Measurements from ENCODE around the gene RPS21.

The RPS21 gene

DNA sequence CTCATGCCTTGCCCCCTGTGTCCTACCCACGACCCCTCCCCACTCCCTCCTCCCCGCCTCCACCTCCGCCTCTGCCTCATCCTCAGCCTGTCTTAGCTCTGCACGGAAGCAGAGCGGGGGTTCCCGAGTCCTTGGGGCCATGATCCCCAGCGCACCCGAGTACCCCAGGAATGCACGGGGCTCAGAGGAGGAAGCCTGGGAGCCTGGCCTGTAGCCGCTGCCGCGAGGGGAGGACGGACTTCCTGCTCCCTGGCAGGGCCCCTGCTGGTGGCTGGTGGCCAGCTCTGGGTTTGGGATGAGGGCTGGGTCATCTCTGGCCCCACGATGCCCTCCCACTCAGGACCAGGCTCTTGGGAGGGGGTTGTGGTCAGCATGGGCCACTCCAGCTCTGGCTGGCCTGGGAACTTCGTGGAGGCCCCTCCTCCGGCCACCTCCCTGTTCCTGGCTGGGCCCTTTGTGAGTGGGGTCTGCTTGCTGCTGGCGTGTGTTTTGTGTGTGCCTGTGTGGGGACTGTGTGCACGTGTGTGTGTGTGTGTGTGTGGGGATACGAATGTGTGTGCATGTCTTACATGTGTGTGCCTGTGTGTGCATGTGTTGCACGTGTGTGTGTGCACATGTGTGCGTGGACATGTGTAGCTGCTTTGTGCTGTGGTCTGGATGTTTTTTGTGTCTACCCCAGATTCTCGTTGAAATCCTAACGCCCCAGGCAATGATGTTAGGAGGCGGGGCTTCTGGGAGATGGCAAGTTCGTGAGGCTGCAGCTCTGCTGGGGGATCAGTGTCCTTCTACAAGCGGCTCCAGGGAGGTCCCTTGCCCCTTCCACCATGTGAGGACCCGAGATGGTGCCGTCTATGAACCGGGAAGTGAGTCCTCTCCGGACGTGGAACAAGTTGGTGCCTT lies 41.7 kb downstream of the RPS21 start:
- no peak overlapping the region for H3K4me2 ChIP-seq (ENCODE audit: low read depth, low read length, poor library complexity, severe bottlenecking)
- H3K27me3 ChIP-seq (ENCODE audit: insufficient read depth, low read length, poor library complexity, severe bottlenecking), result no peaks in the 10 kb centered on the region
- H3F3A ChIP-seq (ENCODE audit: low read depth), result no peaks in the 10 kb centered on the region
- no peaks in the 10 kb centered on the region for H3K9me2 ChIP-seq (replicated peaks; ENCODE audit: low read depth, low read length)
- TF ChIP-seq EZH2phosphoT487 (IDR thresholded peaks at IDR 0.05; ENCODE audit: borderline replicate concordance), result no peak
- TF ChIP-seq, protein P1, sequence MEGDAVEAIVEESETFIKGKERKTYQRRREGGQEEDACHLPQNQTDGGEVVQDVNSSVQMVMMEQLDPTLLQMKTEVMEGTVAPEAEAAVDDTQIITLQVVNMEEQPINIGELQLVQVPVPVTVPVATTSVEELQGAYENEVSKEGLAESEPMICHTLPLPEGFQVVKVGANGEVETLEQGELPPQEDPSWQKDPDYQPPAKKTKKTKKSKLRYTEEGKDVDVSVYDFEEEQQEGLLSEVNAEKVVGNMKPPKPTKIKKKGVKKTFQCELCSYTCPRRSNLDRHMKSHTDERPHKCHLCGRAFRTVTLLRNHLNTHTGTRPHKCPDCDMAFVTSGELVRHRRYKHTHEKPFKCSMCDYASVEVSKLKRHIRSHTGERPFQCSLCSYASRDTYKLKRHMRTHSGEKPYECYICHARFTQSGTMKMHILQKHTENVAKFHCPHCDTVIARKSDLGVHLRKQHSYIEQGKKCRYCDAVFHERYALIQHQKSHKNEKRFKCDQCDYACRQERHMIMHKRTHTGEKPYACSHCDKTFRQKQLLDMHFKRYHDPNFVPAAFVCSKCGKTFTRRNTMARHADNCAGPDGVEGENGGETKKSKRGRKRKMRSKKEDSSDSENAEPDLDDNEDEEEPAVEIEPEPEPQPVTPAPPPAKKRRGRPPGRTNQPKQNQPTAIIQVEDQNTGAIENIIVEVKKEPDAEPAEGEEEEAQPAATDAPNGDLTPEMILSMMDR (conservative IDR thresholded peaks at IDR 0.05; ENCODE audit: low read length), result no peak
- no peak overlapping the region for H2AFZ ChIP-seq (ENCODE audit: low read length)
- no peaks in the 10 kb centered on the region for H3K4me1 ChIP-seq (ENCODE audit: insufficient read depth, low read length, poor library complexity, severe bottlenecking)
- no peak overlapping the region for H3K4me3 ChIP-seq (ENCODE audit: low read length, poor library complexity, severe bottlenecking)
- H3K9me3 ChIP-seq (ENCODE audit: insufficient read depth, low read depth, low read length), result no peaks in the 10 kb centered on the region
- H3K79me2 ChIP-seq (ENCODE audit: insufficient read depth, low read length), result no peaks in the 10 kb centered on the region
- H4K20me1 ChIP-seq (ENCODE audit: insufficient read depth, low read length, poor library complexity, severe bottlenecking), result no peaks in the 10 kb centered on the region
- H3K9ac ChIP-seq (ENCODE audit: low read depth, low read length, poor library complexity, severe bottlenecking), result no peak overlapping the region
- no peaks in the 10 kb centered on the region for H3K36me3 ChIP-seq (ENCODE audit: insufficient read depth, low read length)

DNA sequence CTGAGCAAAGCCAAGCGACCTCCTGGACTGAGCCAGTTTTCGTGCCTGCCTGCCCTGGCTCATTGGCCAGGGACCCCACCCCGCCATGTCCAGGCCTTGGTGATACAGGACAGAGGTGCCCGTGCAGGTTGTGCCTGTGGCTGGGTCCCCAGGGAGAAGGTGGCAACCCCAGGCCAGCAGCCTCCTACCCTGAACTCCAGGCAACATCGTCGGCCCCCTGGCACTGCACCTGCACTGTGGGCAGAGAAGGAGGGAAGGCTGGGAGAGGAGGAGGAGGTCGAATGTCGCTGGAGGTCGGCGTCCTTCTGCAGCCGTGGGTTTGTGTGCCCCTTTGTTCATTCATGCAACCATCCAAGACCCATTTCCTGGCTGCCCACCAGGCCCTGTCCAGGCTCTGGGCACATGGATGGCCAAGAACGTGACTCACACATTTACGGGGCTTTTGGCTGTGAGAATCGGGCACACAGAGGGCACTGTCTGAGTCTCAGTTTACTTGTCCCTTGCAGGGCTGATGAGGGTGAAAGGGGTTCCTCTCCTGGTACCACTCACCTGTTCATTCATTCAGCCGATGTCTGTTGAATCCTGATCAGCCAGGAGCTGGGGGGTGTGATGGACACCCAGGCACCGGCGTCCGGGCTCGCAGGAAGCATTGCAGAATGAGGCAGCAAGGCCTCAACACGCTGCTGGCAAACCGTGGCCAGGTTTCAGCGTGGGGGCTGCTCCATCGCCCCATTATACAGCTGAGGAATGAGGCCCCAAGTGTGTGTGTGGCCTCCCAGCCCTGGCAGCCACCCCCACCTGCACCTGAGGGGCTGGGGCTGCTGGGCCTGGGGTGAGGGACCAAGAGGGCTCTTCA lies 42.8 kb downstream of the RPS21 start:
- Histone ChIP-seq H3K9me3 (ENCODE audit: insufficient read depth, low read depth, low read length) (no peaks in the 10 kb centered on the region), H3K9me2 (replicated peaks; ENCODE audit: low read depth, low read length) (no peaks in the 10 kb centered on the region), H3K4me2 (ENCODE audit: low read depth, low read length, poor library complexity, severe bottlenecking) (no peak overlapping the region), H3K4me1 (ENCODE audit: insufficient read depth, low read length, poor library complexity, severe bottlenecking) (no peaks in the 10 kb centered on the region), H3K79me2 (ENCODE audit: insufficient read depth, low read length) (no peaks in the 10 kb centered on the region), H3K4me3 (ENCODE audit: low read length, poor library complexity, severe bottlenecking) (no peak overlapping the region), H3F3A (ENCODE audit: low read depth) (no peaks in the 10 kb centered on the region), H3K36me3 (ENCODE audit: insufficient read depth, low read length) (no peaks in the 10 kb centered on the region), H2AFZ (ENCODE audit: low read length) (no peak overlapping the region), H4K20me1 (ENCODE audit: insufficient read depth, low read length, poor library complexity, severe bottlenecking) (no peaks in the 10 kb centered on the region), H3K27me3 (ENCODE audit: insufficient read depth, low read length, poor library complexity, severe bottlenecking) (no peaks in the 10 kb centered on the region), H3K9ac (ENCODE audit: low read depth, low read length, poor library complexity, severe bottlenecking) (no peak overlapping the region)
- TF ChIP-seq, protein P1 (conservative IDR thresholded peaks at IDR 0.05; ENCODE audit: low read length), result no peak
- TF ChIP-seq EZH2phosphoT487 (IDR thresholded peaks at IDR 0.05; ENCODE audit: borderline replicate concordance), result no peak

DNA sequence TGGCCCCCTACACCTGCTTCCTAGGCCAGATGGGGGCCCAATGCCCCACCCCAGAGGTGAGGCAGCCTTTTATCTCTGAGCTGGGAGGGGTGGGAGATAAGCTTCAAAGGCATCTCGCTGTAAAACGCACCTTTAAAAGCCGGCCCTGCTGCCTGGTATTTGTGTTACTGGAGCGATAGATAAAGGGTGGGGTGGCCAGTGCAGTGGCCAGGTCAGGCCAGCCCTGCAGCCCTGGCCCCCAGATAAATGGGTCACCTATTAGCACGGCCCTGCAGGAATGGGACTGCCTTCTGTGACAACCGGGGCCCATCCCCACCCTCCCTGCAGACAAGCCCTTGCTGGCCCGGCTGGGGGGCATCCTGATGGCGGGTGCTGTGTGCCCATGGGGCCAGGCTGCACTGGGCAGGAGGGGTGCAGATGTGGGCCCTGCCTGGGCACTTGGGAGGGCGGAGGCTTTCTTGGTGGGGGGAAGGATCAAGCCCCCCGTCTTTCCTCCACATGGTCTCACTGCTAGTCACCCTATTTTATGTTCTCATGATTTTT lies 43.5 kb downstream of the RPS21 start:
- TF ChIP-seq, protein P1 (conservative IDR thresholded peaks at IDR 0.05; ENCODE audit: low read length), result no peak
- TF ChIP-seq EZH2phosphoT487 (IDR thresholded peaks at IDR 0.05; ENCODE audit: borderline replicate concordance), result no peak
- Histone ChIP-seq H3K4me2 (ENCODE audit: low read depth, low read length, poor library complexity, severe bottlenecking) (no peak overlapping the region), H3K9me2 (replicated peaks; ENCODE audit: low read depth, low read length) (no peaks in the 10 kb centered on the region), H3K4me1 (ENCODE audit: insufficient read depth, low read length, poor library complexity, severe bottlenecking) (no peaks in the 10 kb centered on the region), H3K9me3 (ENCODE audit: insufficient read depth, low read depth, low read length) (no peaks in the 10 kb centered on the region), H3K27me3 (ENCODE audit: insufficient read depth, low read length, poor library complexity, severe bottlenecking) (no peaks in the 10 kb centered on the region), H2AFZ (ENCODE audit: low read length) (no peak overlapping the region), H4K20me1 (ENCODE audit: insufficient read depth, low read length, poor library complexity, severe bottlenecking) (no peaks in the 10 kb centered on the region), H3K4me3 (ENCODE audit: low read length, poor library complexity, severe bottlenecking) (no peak overlapping the region), H3K79me2 (ENCODE audit: insufficient read depth, low read length) (no peaks in the 10 kb centered on the region), H3K9ac (ENCODE audit: low read depth, low read length, poor library complexity, severe bottlenecking) (no peak overlapping the region), H3K36me3 (ENCODE audit: insufficient read depth, low read length) (no peaks in the 10 kb centered on the region), H3F3A (ENCODE audit: low read depth) (no peaks in the 10 kb centered on the region)

Data from Loucy (cell line).